ENCODE measurements around the gene PGBD5.
"Not testable (repeated sequence)": the region's sequence is repeated elsewhere in the genome, so short reads cannot be mapped to it uniquely, and the experiment has no call there.

Gene PGBD5, protein sequence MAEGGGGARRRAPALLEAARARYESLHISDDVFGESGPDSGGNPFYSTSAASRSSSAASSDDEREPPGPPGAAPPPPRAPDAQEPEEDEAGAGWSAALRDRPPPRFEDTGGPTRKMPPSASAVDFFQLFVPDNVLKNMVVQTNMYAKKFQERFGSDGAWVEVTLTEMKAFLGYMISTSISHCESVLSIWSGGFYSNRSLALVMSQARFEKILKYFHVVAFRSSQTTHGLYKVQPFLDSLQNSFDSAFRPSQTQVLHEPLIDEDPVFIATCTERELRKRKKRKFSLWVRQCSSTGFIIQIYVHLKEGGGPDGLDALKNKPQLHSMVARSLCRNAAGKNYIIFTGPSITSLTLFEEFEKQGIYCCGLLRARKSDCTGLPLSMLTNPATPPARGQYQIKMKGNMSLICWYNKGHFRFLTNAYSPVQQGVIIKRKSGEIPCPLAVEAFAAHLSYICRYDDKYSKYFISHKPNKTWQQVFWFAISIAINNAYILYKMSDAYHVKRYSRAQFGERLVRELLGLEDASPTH

GRCh38 chr1:230426246-230427093 lies at the start of gene PGBD5:
Gene PGBD5 (minus strand): TSS chr1:230426332. CDS start chr1:230425928, 404 bp downstream.
- peak; percentile 95 for DNase-seq

- not testable (repeated sequence) for DNase-seq
These were observed 48.8 kb upstream of the PGBD5 start for GRCh38 chr1:230474924-230475323.

- not testable (repeated sequence) for DNase-seq
These were observed 44.6 kb upstream of the PGBD5 start for GRCh38 chr1:230470750-230471149.

- DNase-seq: no peak
These were observed 43.1 kb upstream of the PGBD5 start for GRCh38 chr1:230469271-230469670.

DNA sequence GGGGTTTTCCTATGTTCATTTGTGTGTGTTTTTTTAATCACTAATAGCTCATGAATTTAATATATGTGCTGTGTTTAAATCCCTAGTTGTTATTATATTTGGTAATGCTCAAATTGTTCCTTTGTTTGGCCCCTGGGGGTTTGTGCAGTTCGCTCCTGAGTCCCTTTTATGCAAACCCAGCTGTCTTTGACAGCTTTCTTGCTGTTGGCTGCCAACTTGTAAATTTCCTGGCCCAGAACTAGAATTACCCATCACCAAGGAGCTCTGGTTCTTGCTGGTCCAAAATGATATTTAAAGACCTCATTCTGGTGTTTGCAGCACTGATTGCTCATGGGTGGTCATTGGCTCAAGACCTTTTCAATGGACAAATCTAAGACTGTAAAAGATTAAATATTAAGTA lies 39.6 kb upstream of the PGBD5 start:
- no peak for DNase-seq

DNA sequence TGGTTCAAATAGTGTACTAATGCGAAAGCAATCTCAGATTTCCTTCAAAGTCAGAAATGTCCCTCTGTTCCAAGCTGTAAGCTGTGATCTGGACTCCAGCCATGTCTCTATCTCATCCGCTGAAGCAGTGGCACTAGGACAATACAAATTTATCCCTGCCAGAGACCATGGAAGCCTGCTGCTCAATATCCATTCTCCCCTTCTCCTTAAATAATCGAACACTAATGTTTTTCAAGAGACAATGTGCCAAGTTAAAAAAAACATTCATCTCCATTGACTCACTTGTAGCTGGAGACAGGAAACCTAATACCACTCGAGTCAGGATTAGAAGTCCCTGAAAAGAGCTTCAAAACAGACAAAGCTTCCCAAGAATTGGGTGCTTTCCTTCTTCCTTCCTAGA lies 38.5 kb upstream of the PGBD5 start:
- no peak for DNase-seq

DNA sequence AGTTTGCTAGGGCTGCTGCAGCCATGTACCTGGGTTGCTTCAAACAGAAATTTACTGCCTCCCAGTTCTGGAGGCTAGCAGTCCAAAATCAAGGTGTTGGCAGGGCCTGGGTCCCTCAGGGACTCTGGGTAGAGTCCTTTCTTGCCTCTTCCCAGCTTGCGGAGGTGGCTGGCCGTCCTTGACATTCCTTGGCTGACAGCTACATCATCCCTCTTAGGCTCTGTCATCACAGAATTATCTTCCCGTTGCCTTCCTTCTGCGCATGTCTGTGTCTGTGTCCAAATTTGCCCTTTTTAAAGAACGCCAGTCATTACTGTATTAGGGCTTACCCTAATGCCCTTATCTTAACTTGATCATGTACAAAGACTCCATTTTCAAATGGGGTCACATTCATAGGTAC lies 37.6 kb upstream of the PGBD5 start:
- no peak for DNase-seq

- no peak for DNase-seq
These were observed 37.2 kb upstream of the PGBD5 start for GRCh38 chr1:230463326-230463725.

DNA sequence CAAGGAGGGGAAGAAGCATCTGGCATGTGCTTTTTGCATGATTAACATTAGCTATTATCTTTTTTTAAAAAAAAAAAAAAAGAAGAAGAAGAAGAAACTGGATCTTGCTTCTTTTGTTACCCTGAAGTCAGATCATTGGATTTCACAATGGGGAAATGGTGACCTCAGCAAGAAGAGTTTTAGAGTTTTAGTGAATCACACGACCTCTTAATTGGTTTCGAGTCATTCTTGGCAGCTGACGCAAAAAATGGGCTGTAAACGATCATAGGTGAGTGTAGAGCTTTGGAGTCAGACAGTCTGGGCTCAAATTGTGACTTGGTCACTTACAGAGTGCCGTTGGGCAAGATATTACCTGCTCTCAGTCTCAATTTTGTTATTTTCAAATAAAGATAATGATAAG lies 33.3 kb upstream of the PGBD5 start:
- no peak for DNase-seq

- DNase-seq: no peak
These were observed 32.4 kb upstream of the PGBD5 start for GRCh38 chr1:230458509-230458908.

- DNase-seq: no peak
These were observed 30.3 kb upstream of the PGBD5 start for GRCh38 chr1:230456478-230456877.

DNA sequence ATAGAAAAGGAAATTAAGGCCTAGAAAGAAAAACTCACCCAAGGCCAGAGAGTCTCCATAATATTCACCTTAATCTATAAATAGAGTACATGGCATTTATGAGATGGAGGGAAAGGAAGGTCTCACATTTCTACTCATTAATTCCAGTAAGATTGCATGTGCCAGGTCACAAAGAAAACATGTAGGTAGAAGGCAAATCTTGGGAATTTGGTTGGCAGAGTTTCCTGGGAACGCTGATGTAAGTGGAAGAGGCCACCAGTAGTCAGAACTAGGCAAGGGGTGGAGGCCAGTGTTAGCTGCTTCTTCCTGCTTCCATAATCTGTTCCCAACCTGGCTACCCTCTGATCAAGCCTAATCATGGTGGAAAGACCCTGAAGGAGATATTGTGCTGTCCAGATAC lies 29.2 kb upstream of the PGBD5 start:
- no peak for DNase-seq

- no peak for DNase-seq
These were observed 27.2 kb upstream of the PGBD5 start for GRCh38 chr1:230453377-230453776.

DNA sequence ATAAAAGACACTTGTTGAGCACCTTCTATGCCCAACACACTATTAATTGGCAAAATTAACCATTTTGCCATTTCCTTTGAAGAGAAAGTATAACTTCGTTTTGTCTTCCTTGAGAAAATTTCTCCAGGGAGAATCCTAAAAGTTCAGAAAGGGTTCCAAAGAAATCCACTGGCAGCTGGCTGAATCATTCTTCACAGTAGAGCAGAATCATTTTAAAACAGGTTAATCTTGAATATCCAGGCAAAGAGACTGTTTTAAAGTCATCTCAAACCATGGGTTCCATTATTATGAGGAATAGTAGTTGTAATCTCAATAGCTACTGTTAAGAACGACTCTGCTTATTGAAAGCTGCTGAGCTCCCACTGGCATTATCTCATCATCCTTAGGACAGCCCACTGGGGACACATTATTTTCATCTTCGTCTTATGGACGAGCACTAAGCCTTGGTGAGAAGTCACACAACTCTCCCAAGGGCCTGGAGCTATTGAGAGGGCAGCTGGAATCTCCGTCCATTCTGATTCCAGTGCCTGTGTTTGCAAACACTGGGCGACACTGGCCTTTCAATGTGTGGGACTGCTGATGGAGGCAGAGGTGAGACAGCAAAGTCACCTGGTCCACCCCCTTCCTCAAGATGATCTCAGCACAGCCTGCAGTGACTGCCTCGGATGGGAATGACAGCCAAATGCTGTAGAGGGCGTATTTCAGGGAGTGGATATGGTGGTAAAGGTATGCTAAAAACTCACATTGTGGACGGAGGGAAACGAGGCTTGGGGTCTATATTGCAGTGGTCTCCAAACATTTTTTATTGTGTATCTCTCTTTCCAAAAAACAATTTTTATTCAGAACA lies 15.3 kb upstream of the PGBD5 start:
- no peak for DNase-seq

- no peak for DNase-seq
These were observed 9.0 kb upstream of the PGBD5 start for GRCh38 chr1:230435108-230435507.

- no peak for DNase-seq
These were observed 5.4 kb upstream of the PGBD5 start for GRCh38 chr1:230431527-230431926.

GRCh38 chr1:230430499-230430898 lies 4.4 kb upstream of the PGBD5 start:
- no peak for DNase-seq

DNA sequence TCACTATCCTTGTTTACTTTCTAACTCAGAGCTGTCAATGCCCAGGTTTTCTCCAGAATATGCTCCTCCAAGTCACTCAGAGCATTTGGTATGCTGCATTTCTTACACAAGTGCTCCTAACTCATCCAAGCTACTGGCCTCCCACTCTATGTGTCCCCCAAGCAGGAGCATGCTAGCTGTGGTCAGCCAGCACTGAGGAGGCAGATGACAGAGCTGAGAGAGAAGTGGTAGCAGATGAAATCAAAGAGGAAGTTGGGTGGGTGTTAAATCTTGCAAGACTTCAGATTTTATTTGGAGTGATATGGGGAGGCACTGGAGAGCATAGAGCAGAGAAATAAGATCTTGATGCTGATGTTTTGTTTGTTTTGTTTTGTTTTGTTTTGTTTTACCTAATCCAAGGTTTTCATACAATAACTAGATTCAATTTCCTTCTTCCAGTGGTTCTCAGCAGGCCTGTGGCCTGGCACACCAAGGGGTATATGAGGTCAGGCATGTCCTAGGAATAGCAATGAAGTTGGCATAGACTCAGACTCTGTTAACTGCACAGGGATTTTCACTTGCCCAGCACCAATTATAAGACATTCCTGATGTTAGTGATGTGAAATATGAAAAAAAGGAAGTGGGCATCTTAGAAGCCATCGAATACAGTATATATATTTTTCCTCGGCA lies 3.1 kb upstream of the PGBD5 start:
- no peak for DNase-seq

GRCh38 chr1:230427981-230428380 lies 1.8 kb upstream of the PGBD5 start:
- DNase-seq: peak; percentile 12

GRCh38 chr1:230427094-230427876 lies 1.2 kb upstream of the PGBD5 start:
- DNase-seq: no peak

All from NCI-H774 (cell line).